PC-3 (cell line): ENCODE data around the gene DHX34. TPM values are rescaled to one million over a fixed set of nuclear protein-coding genes. Genes with fewer than 3 reads are reported as not detected.

ENCODE experiments used
- ATAC-seq: fragments of 200-7000 bp; cut with Tn5 transposase; 2 replicates; pipeline ENCODE4 v1.9.1; 2020; ENCODE audit warnings: mild to moderate bottlenecking, moderate library complexity
- BruUV-seq: library from RNA; stranded (reverse); fragments of 400-500 nt; replicated peaks from 2 replicates; lab custom pipeline; 2021; lab: Mats Ljungman, UMichigan
- CTCF ChIA-PET: fragments of 300-600 bp; sonication (Branson Sonifier 250); formaldehyde crosslinking; loops from one replicate; lab custom pipeline; 2022; ENCODE audit warnings: antibody characterized with exemption; lab: Charles Lee
- POLR2A ChIA-PET: fragments of 300-600 bp; sonication (Branson Sonifier 250); formaldehyde crosslinking; loops from one replicate; lab custom pipeline; 2022; ENCODE audit warnings: antibody characterized with exemption; ENCODE audit not compliant: unreplicated experiment; lab: Charles Lee
- DNase-seq: peaks from one replicate; pipeline ENCODE4 v3.0.0-alpha.2; 2015
- H2AFZ ChIP-seq: fragments of 300-600 bp; sonication (generic); 2 replicates; pipeline ENCODE4 v1.6.0; 2016; ENCODE audit warnings: antibody characterized with exemption, low read length
- H3F3A ChIP-seq: fragments of 300-600 bp; sonication (generic); one replicate; pipeline ENCODE4 v1.6.0; 2017; ENCODE audit warnings: antibody characterized with exemption, low read length, control low read depth, mild to moderate bottlenecking; ENCODE audit not compliant: unreplicated experiment
- H3K27ac ChIP-seq: fragments of 300-600 bp; sonication (generic); 2 replicates; pipeline ENCODE4 v1.5.1; 2016; ENCODE audit warnings: mild to moderate bottlenecking, low read length
- H3K27me3 ChIP-seq: fragments of 300-600 bp; sonication (generic); 2 replicates; pipeline ENCODE4 v1.6.1; 2016; ENCODE audit warnings: low read length, mixed read lengths
- H3K36me3 ChIP-seq: fragments of 300-600 bp; sonication (generic); 2 replicates; pipeline ENCODE4 v1.6.1; 2016; ENCODE audit warnings: low read depth, mixed run types, low read length, mixed read lengths
- H3K4me1 ChIP-seq: fragments of 300-600 bp; sonication (generic); 2 replicates; pipeline ENCODE4 v1.5.1; 2016; ENCODE audit warnings: low read length; ENCODE audit not compliant: insufficient read depth
- H3K4me2 ChIP-seq: fragments of 300-600 bp; sonication (generic); 2 replicates; pipeline ENCODE4 v1.6.0; 2016; ENCODE audit warnings: low read length
- H3K4me3 ChIP-seq: fragments of 300-600 bp; sonication (generic); 2 replicates; pipeline ENCODE4 v1.5.1; 2016; ENCODE audit warnings: mild to moderate bottlenecking, low read length, mixed read lengths
- H3K79me2 ChIP-seq: fragments of 300-600 bp; sonication (generic); 2 replicates; pipeline ENCODE4 v1.6.1; 2017; ENCODE audit warnings: low read length, mixed read lengths
- H3K9ac ChIP-seq: fragments of 300-600 bp; sonication (generic); 2 replicates; pipeline ENCODE4 v1.6.0; 2016; ENCODE audit warnings: mild to moderate bottlenecking, low read length
- H3K9me2 ChIP-seq: fragments of 300-600 bp; sonication (generic); replicated peaks from 2 replicates; pipeline ENCODE4 v1.6.1; 2016; ENCODE audit warnings: mixed run types, low read length, mixed read lengths
- H3K9me3 ChIP-seq: fragments of 300-600 bp; sonication (generic); 2 replicates; pipeline ENCODE4 v1.6.1; 2016; ENCODE audit warnings: low read length, mixed read lengths
- H4K20me1 ChIP-seq: fragments of 300-600 bp; sonication (generic); 2 replicates; pipeline ENCODE4 v1.6.1; 2016; ENCODE audit warnings: low read length, mixed read lengths
- CTCF ChIP-seq: fragments of 300-600 bp; sonication (generic); conservative IDR thresholded peaks from 2 replicates; pipeline ENCODE4 v1.5.1; 2017; ENCODE audit warnings: antibody characterized with exemption, low read depth, mild to moderate bottlenecking, low read length
- EZH2 ChIP-seq: fragments of 300-600 bp; sonication (generic); IDR thresholded peaks from one replicate; pipeline ENCODE4 v1.6.1; 2017; ENCODE audit warnings: antibody characterized with exemption, mild to moderate bottlenecking, low read length; ENCODE audit not compliant: unreplicated experiment
- EZH2phosphoT487 ChIP-seq: fragments of 300-600 bp; sonication (generic); IDR thresholded peaks from 2 replicates; pipeline ENCODE4 v1.6.1; 2018; ENCODE audit warnings: mild to moderate bottlenecking, antibody characterized with exemption, low read length, borderline replicate concordance
- intact Hi-C: fragments of 100-400 bp; cut with micrococcal nuclease; formaldehyde crosslinking; loops from 2 replicates; pipeline ENCODE4 v1.9.0; 2023
- total RNA-seq: library from RNA; depleted of rRNA; stranded (reverse); fragments of >200 nt; gene quantifications from 2 replicates; pipeline ENCODE4 v1.2.3, GENCODE V29; 2014

Gene DHX34
- total RNA-seq, 1 experiment from 2014 or later, result 28.3 TPM

GRCh38 chr19:47405854-47406417 lies 56.8 kb downstream of the DHX34 start:
- Histone ChIP-seq H3K9ac (no peak overlapping the region), H3K9me2 (no peaks in the 10 kb centered on the region), H3K27me3 (no peaks in the 10 kb centered on the region), H2AFZ (no peak overlapping the region), H3F3A (no peaks in the 10 kb centered on the region), H4K20me1 (no peaks in the 10 kb centered on the region), H3K9me3 (no peaks in the 10 kb centered on the region), H3K4me2 (no peak overlapping the region), H3K27ac (no peak overlapping the region), H3K4me1 (no peaks in the 10 kb centered on the region), H3K36me3 (no peaks in the 10 kb centered on the region), H3K79me2 (no peaks in the 10 kb centered on the region), H3K4me3 (no peak overlapping the region)
- CTCF ChIA-PET, result no interaction called here
- no peak for DNase-seq
- intact Hi-C loops, result no loop called here
- no TSS peak for BruUV-seq
- no peak for TF ChIP-seq CTCF
- TF ChIP-seq EZH2, result no peak
- TF ChIP-seq EZH2phosphoT487, result no peak
- ATAC-seq, result no peak
- POLR2A ChIA-PET, result no interaction called here

- H3K4me3 ChIP-seq, result no peak overlapping the region
- no peaks in the 10 kb centered on the region for H3K9me2 ChIP-seq
- no peak overlapping the region for H3K9ac ChIP-seq
- H3K4me2 ChIP-seq, result no peak overlapping the region
- DNase-seq (no peak), ATAC-seq (no peak)
- no TSS peak for BruUV-seq
- H3K79me2 ChIP-seq, result no peaks in the 10 kb centered on the region
- no peak overlapping the region for H3K27ac ChIP-seq
- TF ChIP-seq EZH2 (no peak), EZH2phosphoT487 (no peak), CTCF (no peak)
- H3K9me3 ChIP-seq, result no peaks in the 10 kb centered on the region
- no peak overlapping the region for H2AFZ ChIP-seq
- no peaks in the 10 kb centered on the region for H4K20me1 ChIP-seq
- H3K36me3 ChIP-seq, result no peaks in the 10 kb centered on the region
- ChIA-PET CTCF (no interaction called here), POLR2A (no interaction called here)
- intact Hi-C loops, result no loop called here
- H3K4me1 ChIP-seq, result no peaks in the 10 kb centered on the region
- H3F3A ChIP-seq, result no peaks in the 10 kb centered on the region
- H3K27me3 ChIP-seq, result no peaks in the 10 kb centered on the region
Measured at GRCh38 chr19:47406711-47407416, 57.7 kb downstream of the DHX34 start.

GRCh38 chr19:47407417-47407774 lies 58.3 kb downstream of the DHX34 start:
- TF ChIP-seq CTCF (no peak), EZH2phosphoT487 (no peak), EZH2 (no peak)
- CTCF ChIA-PET, result no interaction called here
- DNase-seq (no peak), ATAC-seq (no peak)
- H3F3A ChIP-seq, result no peaks in the 10 kb centered on the region
- no peaks in the 10 kb centered on the region for H3K36me3 ChIP-seq
- POLR2A ChIA-PET, result no interaction called here
- H3K4me2 ChIP-seq, result no peak overlapping the region
- no peaks in the 10 kb centered on the region for H3K9me3 ChIP-seq
- H4K20me1 ChIP-seq, result no peaks in the 10 kb centered on the region
- H3K27me3 ChIP-seq, result no peaks in the 10 kb centered on the region
- no peaks in the 10 kb centered on the region for H3K79me2 ChIP-seq
- no peaks in the 10 kb centered on the region for H3K9me2 ChIP-seq
- no peaks in the 10 kb centered on the region for H3K4me1 ChIP-seq
- no peak overlapping the region for H3K27ac ChIP-seq
- H3K9ac ChIP-seq, result no peak overlapping the region
- no TSS peak for BruUV-seq
- intact Hi-C loops, result no loop called here
- no peak overlapping the region for H2AFZ ChIP-seq
- H3K4me3 ChIP-seq, result no peak overlapping the region
